MM.1S (cell line): ENCODE data around the gene FIGNL2.

Experiments used
- DNase-seq: peaks from one replicate; pipeline ENCODE4 v3.0.0-alpha.2; 2015
- H2AFZ ChIP-seq: fragments of 300-600 bp; sonication (generic); 2 replicates; pipeline ENCODE4 v1.6.0; 2016; ENCODE audit warnings: antibody characterized with exemption, low read length
- H3F3A ChIP-seq: fragments of 300-600 bp; sonication (generic); 2 replicates; pipeline ENCODE4 v1.6.1; 2016; ENCODE audit warnings: mild to moderate bottlenecking, antibody characterized with exemption, low read length, moderate library complexity, mixed read lengths; ENCODE audit not compliant: insufficient read depth
- H3K27ac ChIP-seq: fragments of 300-600 bp; sonication (generic); 2 replicates; pipeline ENCODE4 v1.5.1; 2016; ENCODE audit warnings: mild to moderate bottlenecking, low read length
- H3K27me3 ChIP-seq: fragments of 300-600 bp; sonication (generic); replicated peaks from 2 replicates; pipeline ENCODE4 v1.6.0; 2016; ENCODE audit warnings: low read length; ENCODE audit not compliant: insufficient read depth
- H3K36me3 ChIP-seq: fragments of 300-600 bp; sonication (generic); replicated peaks from 2 replicates; pipeline ENCODE4 v1.6.1; 2016; ENCODE audit warnings: mild to moderate bottlenecking, low read length, mixed read lengths; ENCODE audit not compliant: insufficient read depth
- H3K4me1 ChIP-seq: fragments of 300-600 bp; sonication (generic); 2 replicates; pipeline ENCODE4 v1.6.1; 2016; ENCODE audit warnings: low read length, mixed read lengths
- H3K4me2 ChIP-seq: fragments of 300-600 bp; sonication (generic); 2 replicates; pipeline ENCODE4 v1.6.0; 2016; ENCODE audit warnings: low read depth, low read length
- H3K4me3 ChIP-seq: fragments of 300-600 bp; sonication (generic); 2 replicates; pipeline ENCODE4 v1.5.1; 2016; ENCODE audit warnings: low read length, mixed read lengths
- H3K79me2 ChIP-seq: fragments of 300-600 bp; sonication (generic); 2 replicates; pipeline ENCODE4 v1.6.1; 2016; ENCODE audit warnings: mixed run types, low read length, mixed read lengths
- H3K9ac ChIP-seq: fragments of 300-600 bp; sonication (generic); 2 replicates; pipeline ENCODE4 v1.6.1; 2016; ENCODE audit warnings: low read length, mixed read lengths
- H3K9me2 ChIP-seq: fragments of 300-600 bp; sonication (generic); replicated peaks from 2 replicates; pipeline ENCODE4 v1.6.1; 2016; ENCODE audit warnings: mild to moderate bottlenecking, low read length, mixed read lengths; ENCODE audit not compliant: insufficient read depth
- H3K9me3 ChIP-seq: fragments of 300-600 bp; sonication (generic); replicated peaks from 2 replicates; pipeline ENCODE4 v1.6.1; 2016; ENCODE audit warnings: mild to moderate bottlenecking, low read length, mixed read lengths; ENCODE audit not compliant: insufficient read depth
- H4K20me1 ChIP-seq: fragments of 300-600 bp; sonication (generic); 2 replicates; pipeline ENCODE4 v1.6.1; 2016; ENCODE audit warnings: mild to moderate bottlenecking, low read length, moderate library complexity, mixed read lengths; ENCODE audit not compliant: insufficient read depth
- CTCF ChIP-seq: fragments of 300-600 bp; sonication (generic); IDR thresholded peaks from 2 replicates; pipeline ENCODE4 v1.5.1; 2016; ENCODE audit warnings: antibody characterized with exemption, low read length, mixed read lengths
- EZH2 ChIP-seq: fragments of 300-600 bp; sonication (generic); optimal IDR thresholded peaks from 2 replicates; pipeline ENCODE3; 2017; ENCODE audit warnings: low read depth, mild to moderate bottlenecking, antibody characterized with exemption, low read length, mixed read lengths
- EZH2phosphoT487 ChIP-seq: fragments of 300-600 bp; sonication (generic); IDR thresholded peaks from 2 replicates; pipeline ENCODE4 v1.6.1; 2018; ENCODE audit warnings: antibody characterized with exemption, low read length

FIGNL2 gene

DNA sequence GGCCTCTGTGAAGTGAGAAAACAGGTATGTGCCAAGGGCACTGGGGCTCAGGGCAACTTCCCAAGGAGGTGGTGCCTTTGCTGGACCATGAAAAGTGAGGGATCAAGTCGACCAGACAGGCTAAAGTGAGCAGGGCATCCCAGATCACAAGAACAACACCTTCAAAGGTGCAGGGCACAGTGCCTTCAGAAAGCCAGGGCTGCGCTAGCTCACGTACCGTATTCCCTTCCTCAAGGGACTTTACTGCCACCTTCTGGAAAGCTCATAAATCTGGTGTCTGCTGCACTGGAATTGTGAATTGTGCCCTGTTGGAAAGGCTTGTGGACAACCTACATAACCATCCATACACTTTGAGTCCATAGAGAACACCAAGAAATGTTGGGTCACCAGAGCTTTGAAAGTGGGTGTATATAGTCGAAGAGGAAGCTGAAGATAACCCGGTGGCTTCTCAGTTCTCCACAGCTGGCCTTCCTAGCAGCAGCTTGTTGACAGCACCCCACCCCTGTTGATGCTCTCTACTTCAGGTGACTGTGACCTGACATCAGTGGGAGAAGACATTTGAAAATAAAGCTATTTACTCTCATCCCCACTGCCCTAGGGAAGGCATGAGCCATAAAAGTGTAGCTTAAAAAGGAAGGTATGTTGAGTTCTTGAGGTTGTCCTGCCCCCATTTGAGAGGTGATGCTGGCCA is 24.5 kb downstream of the FIGNL2 start:
- no peak overlapping the region for H3K4me3 ChIP-seq
- no peak overlapping the region for H3K9ac ChIP-seq
- H3K9me2 ChIP-seq: no peaks in the 10 kb centered on the region
- H4K20me1 ChIP-seq: no peaks in the 10 kb centered on the region
- H3K4me2 ChIP-seq: no peak overlapping the region
- H2AFZ ChIP-seq: no peak overlapping the region
- peaks cover 62% of the 10 kb centered on the region for H3K27me3 ChIP-seq
- H3K4me1 ChIP-seq: peaks cover 8% of the 10 kb centered on the region; the same call in 1 of the 2 replicates
- no peaks in the 10 kb centered on the region for H3K9me3 ChIP-seq
- H3K27ac ChIP-seq: no peak overlapping the region
- no peaks in the 10 kb centered on the region for H3K79me2 ChIP-seq
- H3F3A ChIP-seq: no peaks in the 10 kb centered on the region
- no peaks in the 10 kb centered on the region for H3K36me3 ChIP-seq
- no peak for TF ChIP-seq EZH2
- peak; percentile 48 for TF ChIP-seq CTCF
- peak; percentile 36 for DNase-seq

DNA sequence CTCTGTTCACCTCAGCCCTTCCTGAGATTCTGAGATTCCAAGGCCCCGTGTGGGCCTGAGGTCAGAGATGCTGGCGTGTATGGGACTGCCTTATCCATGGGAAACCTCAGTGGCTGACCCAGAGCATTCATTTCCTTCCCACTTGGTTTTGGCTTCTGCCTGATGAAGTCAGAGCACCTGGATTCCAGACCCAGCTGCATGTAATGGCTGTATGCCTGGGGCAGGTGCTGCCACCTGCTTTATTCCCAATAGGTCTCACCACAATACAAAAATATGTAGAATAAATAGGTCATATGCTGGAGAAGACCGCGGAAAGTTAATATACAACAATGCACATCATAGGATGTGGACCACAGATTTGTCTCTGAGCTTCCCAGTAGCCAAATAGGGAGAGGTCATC is 25.6 kb downstream of the FIGNL2 start:
- TF ChIP-seq EZH2 (no peak), CTCF (no peak), EZH2phosphoT487 (no peak)
- Histone ChIP-seq H4K20me1 (no peaks in the 10 kb centered on the region), H3K27ac (no peak overlapping the region), H3K27me3 (peaks cover 52% of the 10 kb centered on the region), H3K4me1 (peaks cover 4% of the 10 kb centered on the region; the same call in 1 of the 2 replicates), H3K4me2 (no peak overlapping the region), H3K36me3 (no peaks in the 10 kb centered on the region), H3K79me2 (no peaks in the 10 kb centered on the region), H3K9ac (no peak overlapping the region), H2AFZ (no peak overlapping the region), H3F3A (no peaks in the 10 kb centered on the region), H3K9me3 (no peaks in the 10 kb centered on the region), H3K9me2 (no peaks in the 10 kb centered on the region), H3K4me3 (no peak overlapping the region)
- no peak for DNase-seq

DNA sequence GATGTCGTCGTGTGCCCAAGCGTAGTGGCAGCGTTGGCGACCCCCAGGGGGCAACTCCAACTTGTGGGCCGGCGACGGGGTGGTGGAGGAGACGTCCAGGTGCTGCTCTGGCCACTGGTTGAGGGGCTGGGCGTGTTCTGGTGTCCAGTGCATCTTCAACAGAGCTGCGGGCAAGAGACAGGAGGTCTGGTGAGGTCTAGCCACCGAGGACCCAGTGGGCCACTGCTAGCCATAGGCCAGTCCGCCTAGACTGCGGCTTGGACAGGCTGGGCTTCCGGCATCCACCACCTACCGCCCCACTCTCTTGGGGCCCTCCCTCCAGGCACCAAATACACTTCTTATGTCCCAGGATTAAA is 26.3 kb downstream of the FIGNL2 start:
- H3K4me1 ChIP-seq: no peaks in the 10 kb centered on the region
- H3K9me2 ChIP-seq: no peaks in the 10 kb centered on the region
- no peak overlapping the region for H3K9ac ChIP-seq
- no peak for DNase-seq
- no peaks in the 10 kb centered on the region for H3K9me3 ChIP-seq
- H3F3A ChIP-seq: no peaks in the 10 kb centered on the region
- TF ChIP-seq EZH2phosphoT487: no peak
- no peak overlapping the region for H2AFZ ChIP-seq
- no peaks in the 10 kb centered on the region for H4K20me1 ChIP-seq
- peaks cover 54% of the 10 kb centered on the region for H3K27me3 ChIP-seq
- no peak overlapping the region for H3K4me2 ChIP-seq
- H3K79me2 ChIP-seq: no peaks in the 10 kb centered on the region
- no peak overlapping the region for H3K27ac ChIP-seq
- H3K4me3 ChIP-seq: no peak overlapping the region
- H3K36me3 ChIP-seq: no peaks in the 10 kb centered on the region

GRCh38 chr12:51821440-51822260 is 26.9 kb downstream of the FIGNL2 start:
- no peaks in the 10 kb centered on the region for H3K9me2 ChIP-seq
- H3F3A ChIP-seq: no peaks in the 10 kb centered on the region
- H3K4me3 ChIP-seq: no peak overlapping the region
- no peak overlapping the region for H3K27ac ChIP-seq
- H3K9me3 ChIP-seq: no peaks in the 10 kb centered on the region
- TF ChIP-seq CTCF (no peak), EZH2phosphoT487 (no peak), EZH2 (no peak)
- H3K79me2 ChIP-seq: no peaks in the 10 kb centered on the region
- no peak for DNase-seq
- H3K27me3 ChIP-seq: peaks cover 60% of the 10 kb centered on the region
- no peaks in the 10 kb centered on the region for H3K36me3 ChIP-seq
- H4K20me1 ChIP-seq: no peaks in the 10 kb centered on the region
- H3K4me2 ChIP-seq: peak overlapping the region; percentile 24; the same call in 1 of the 2 replicates
- H3K4me1 ChIP-seq: no peaks in the 10 kb centered on the region
- H3K9ac ChIP-seq: no peak overlapping the region
- no peak overlapping the region for H2AFZ ChIP-seq
